GM12878 (cell line): ENCODE data around the gene TRAF3IP1. TPM values are rescaled to one million over a fixed set of nuclear protein-coding genes. Genes with fewer than 3 reads are reported as not detected.
A peak's percentile ranks its signal among the peaks of the same experiment; 100 is the strongest.

Experiments used
- ATAC-seq: fragments of 200-7000 bp; cut with Tn5 transposase; 3 replicates; pipeline ENCODE4 v1.9.1; 2020; ENCODE audit warnings: mild to moderate bottlenecking, moderate library complexity
- BruUV-seq: library from RNA; stranded (reverse); fragments of 400-500 nt; replicated peaks from 2 replicates; lab custom pipeline; 2021; lab: Mats Ljungman, UMichigan
- CTCF ChIA-PET: fragments of 300-600 bp; sonication (Branson Sonifier 250); formaldehyde crosslinking; extraction: SDS; loops from one replicate; lab custom pipeline; 2021; ENCODE audit warnings: inconsistent platforms; lab: Yijun Ruan, JAX
- POLR2A ChIA-PET: fragments of 350-600 bp; formaldehyde crosslinking; extraction: SDS; loops from one replicate; lab custom pipeline; 2021; ENCODE audit warnings: inconsistent platforms; lab: Charles Lee
- RAD21 ChIA-PET: fragments of 300-600 bp; sonication (Branson Sonifier 250); formaldehyde crosslinking; loops from one replicate; lab custom pipeline; 2023; ENCODE audit warnings: antibody characterized with exemption; ENCODE audit not compliant: unreplicated experiment; lab: Charles Lee
- SMC1A ChIA-PET: fragments of 300-600 bp; sonication (Branson Sonifier 250); formaldehyde crosslinking; loops from one replicate; lab custom pipeline; 2023; ENCODE audit not compliant: unreplicated experiment, uncharacterized antibody; lab: Charles Lee
- DNase-seq: peaks from one replicate; pipeline ENCODE4 v3.0.0-alpha.2; 2011; ENCODE audit warnings: low read depth, low spot score
- FAIRE-seq: peaks from 3 replicates; lab custom pipeline; 2011; peaks lifted over from hg19 to GRCh38; lab: Jason Lieb, UNC
- H2AFZ ChIP-seq: 2 replicates; pipeline ENCODE4 v1.6.0; 2011; ENCODE audit warnings: low read depth, low read length, control low read depth; ENCODE audit not compliant: control insufficient read depth
- H3K27ac ChIP-seq: 2 replicates; pipeline ENCODE4 v1.5.1; 2011; ENCODE audit warnings: control low read depth; ENCODE audit not compliant: control insufficient read depth, insufficient read depth
- H3K27me3 ChIP-seq, 2 experiments: replicated peaks in 1 of 2; 2 replicates each; pipeline versions ENCODE4 v1.6.0 to v1.6.1; 2011; ENCODE audit warnings: low read length in 1 of 2; ENCODE audit not compliant: control insufficient read depth in 2 of 2, insufficient read depth in 2 of 2
- H3K36me3 ChIP-seq, 2 experiments: 2 replicates each; pipeline ENCODE4 v1.5.1; 2011; ENCODE audit warnings: low read length in 1 of 2; ENCODE audit not compliant: control insufficient read depth in 2 of 2, insufficient read depth in 2 of 2
- H3K4me1 ChIP-seq: 2 replicates; pipeline ENCODE4 v1.6.1; 2011; ENCODE audit warnings: mild to moderate bottlenecking, low read length, moderate library complexity, mixed read lengths; ENCODE audit not compliant: control insufficient read depth, insufficient read depth
- H3K4me2 ChIP-seq: 2 replicates; pipeline ENCODE4 v1.6.0; 2011; ENCODE audit warnings: control low read depth; ENCODE audit not compliant: control insufficient read depth, insufficient read depth
- H3K4me3 ChIP-seq: fragments of 200-600 bp; sonication (generic); 2 replicates; pipeline ENCODE4 v1.5.1; 2016
- H3K79me2 ChIP-seq: 2 replicates; pipeline ENCODE4 v1.6.0; 2011; ENCODE audit warnings: low read length; ENCODE audit not compliant: control insufficient read depth, insufficient read depth
- H3K9ac ChIP-seq: 2 replicates; pipeline ENCODE4 v1.8.0; 2011; ENCODE audit warnings: low read length, control low read depth, mixed read lengths; ENCODE audit not compliant: control insufficient read depth, insufficient read depth
- H3K9me3 ChIP-seq: replicated peaks from 3 replicates; pipeline ENCODE4 v1.5.1; 2011; ENCODE audit warnings: mild to moderate bottlenecking, low read length; ENCODE audit not compliant: control insufficient read depth, insufficient read depth
- H4K20me1 ChIP-seq: 2 replicates; pipeline ENCODE4 v1.6.0; 2011; ENCODE audit not compliant: control insufficient read depth, insufficient read depth
- CHD2 ChIP-seq: IDR thresholded peaks from 2 replicates; pipeline ENCODE4 v1.6.1; 2011; ENCODE audit warnings: low read depth, low read length, improper control_type of control experiment, borderline replicate concordance
- DPF2 ChIP-seq: fragments of 450-650 bp; IDR thresholded peaks from 2 replicates; pipeline ENCODE4 v1.6.1; 2017; ENCODE audit warnings: mild to moderate bottlenecking
- GATAD2B ChIP-seq: fragments of 450-650 bp; conservative IDR thresholded peaks from 2 replicates; pipeline ENCODE4 v1.6.1; 2017; ENCODE audit warnings: low read depth, mild to moderate bottlenecking, moderate library complexity
- KDM1A ChIP-seq: fragments of 200-600 bp; sonication (generic); IDR thresholded peaks from 2 replicates; pipeline ENCODE4 v1.6.1; 2016; ENCODE audit warnings: borderline replicate concordance
- NFIC ChIP-seq: IDR thresholded peaks from 2 replicates; pipeline ENCODE4 v1.6.1; 2012; ENCODE audit warnings: low read depth, mild to moderate bottlenecking, inconsistent platforms, low read length, moderate library complexity
- POLR2AphosphoS2 ChIP-seq: IDR thresholded peaks from 2 replicates; pipeline ENCODE4 v1.6.1; 2011; ENCODE audit warnings: low read depth, mild to moderate bottlenecking, low read length, improper control_type of control experiment, moderate library complexity
- RAD51 ChIP-seq: fragments of 450-650 bp; IDR thresholded peaks from 2 replicates; pipeline ENCODE4 v1.6.1; 2016; ENCODE audit warnings: moderate library complexity, mild to moderate bottlenecking, inconsistent platforms
- RUNX3 ChIP-seq: IDR thresholded peaks from 2 replicates; pipeline ENCODE4 v1.6.1; 2012; ENCODE audit warnings: low read length, inconsistent platforms
- SUPT20H ChIP-seq: IDR thresholded peaks from 2 replicates; pipeline ENCODE4 v1.6.1; 2011; ENCODE audit warnings: low read depth, mild to moderate bottlenecking, low read length, moderate library complexity, borderline replicate concordance; ENCODE audit not compliant: control insufficient read depth
- SUZ12 ChIP-seq: fragments of 200-600 bp; sonication (generic); IDR thresholded peaks from one replicate; pipeline ENCODE4 v1.6.1; 2018; ENCODE audit warnings: antibody characterized with exemption, mild to moderate bottlenecking; ENCODE audit not compliant: unreplicated experiment
- TARDBP ChIP-seq: IDR thresholded peaks from 2 replicates; pipeline ENCODE4 v1.6.1; 2016; ENCODE audit warnings: borderline replicate concordance
- ZNF217 ChIP-seq: fragments of 450-650 bp; IDR thresholded peaks from 2 replicates; pipeline ENCODE4 v1.6.1; 2017; ENCODE audit warnings: antibody characterized with exemption, mild to moderate bottlenecking
- WGBS: methylation state at CpG from one replicate; pipeline ENCODE4 v1.1.6; 2016; ENCODE audit warnings: low lambda C conversion rate; ENCODE audit not compliant: insufficient replicate concordance, insufficient coverage; ENCODE audit errors: missing lambda C conversion rate; 5-methylcytosine and 5-hydroxymethylcytosine counted together
- in situ Hi-C: fragments of 300-500 bp; cut with MboI; formaldehyde crosslinking; loops from 9 replicates; pipeline ENCODE4 v1.14.3; 2018; ENCODE audit warnings: mixed read lengths
- intact Hi-C: fragments of 100-400 bp; cut with micrococcal nuclease; formaldehyde crosslinking; loops from one replicate; pipeline ENCODE4 v1.14.2; 2022; ENCODE audit not compliant: unreplicated experiment
- polyA plus RNA-seq, 11 experiments: library from polyadenylated mRNA; depleted of rRNA in 4 of 11; unstranded in 6 of 11; stranded (reverse) in 5 of 11; fragments of >200 nt; fragmentation: Nextera tagmentation in 4 of 11; fragmentation: Illumina TruSeq in 1 of 11; extraction: Ambion mirVana in 4 of 11; extraction: Trizol in 1 of 11; gene quantifications; 1 replicate in 1 of 11; 2 replicates in 10 of 11; pipeline versions ENCODE4 v1.2.1 to v1.2.3, GENCODE V29; 2011 to 2016; ENCODE audit warnings: inconsistent platforms in 2 of 11, missing spikeins in 2 of 11, low read depth in 1 of 11
- total RNA-seq, 4 experiments: library from RNA; depleted of rRNA in 3 of 4; stranded (reverse); fragments of >200 nt in 3 of 4; fragmentation: Illumina TruSeq in 1 of 4; extraction: Trizol in 1 of 4; gene quantifications; 2 replicates each; pipeline versions ENCODE4 v1.2.1 to v1.2.3, GENCODE V29; 2013 to 2021

TRAF3IP1 gene
- total and polyA plus RNA-seq, 10 of the 15 experiments (the other 5 are each of a cell fraction or from before 2014, with no cell fraction given): 1.6 to 7.5 (median 3.6) TPM

GRCh38 chr2:238321467-238321866 lies 1.1 kb downstream of the TRAF3IP1 start:
- TF ChIP-seq POLR2AphosphoS2 (no peak), NFIC (no peak), KDM1A (no peak), TARDBP (no peak), SUPT20H (no peak), SUZ12 (no peak), CHD2 (no peak), RUNX3 (no peak), DPF2 (no peak), ZNF217 (no peak), GATAD2B (no peak), RAD51 (no peak)
- ChIA-PET CTCF (interaction anchor here (0.7 to 1.6 kb wide), 2 partner anchors 11 to 49 kb away, joined by 3 to 5 read pairs; no protein-coding TSS in a partner anchor), SMC1A (no interaction called here), POLR2A (interaction anchor here (1.2 to 1.4 kb wide), 2 partner anchors 9 to 32 kb away, joined by 3 to 4 read pairs; no protein-coding TSS in a partner anchor), RAD21 (no interaction called here)
- no peak overlapping the region for H3K27ac ChIP-seq
- H3K79me2 ChIP-seq: no peaks in the 10 kb centered on the region; the same call in 1 of the 2 replicates
- H3K36me3 ChIP-seq: no peaks in the 10 kb centered on the region; a peak in 1 of 4 replicates
- in situ Hi-C loops: no loop called here
- peak overlapping the region; percentile 63 for H3K4me3 ChIP-seq
- no peak for ATAC-seq
- no peaks in the 10 kb centered on the region for H3K27me3 ChIP-seq
- H3K9me3 ChIP-seq: no peaks in the 10 kb centered on the region
- no peak overlapping the region; the same call in 1 of the 2 replicates for H3K9ac ChIP-seq
- no peaks in the 10 kb centered on the region for H4K20me1 ChIP-seq
- H3K4me1 ChIP-seq: peaks cover 7% of the 10 kb centered on the region
- no peak for DNase-seq
- 81% methylated on average over 9 of the region's 9 CpGs for WGBS
- intact Hi-C loops: no loop called here
- FAIRE-seq: no peak
- peak overlapping the region; percentile 96 for H3K4me2 ChIP-seq
- no TSS peak for BruUV-seq
- no peak overlapping the region for H2AFZ ChIP-seq
